ENCODE results near the gene FGF9.
A peak's percentile ranks its signal among the peaks of the same experiment; 100 is the strongest.

FGF9 gene

GRCh38 chr13:21675095-21675991, 4.5 kb downstream of the FGF9 start:
- TF ChIP-seq CTCF (IDR thresholded peaks at IDR 0.05; ENCODE audit: insufficient read depth, low read length, poor library complexity, severe bottlenecking) = no peak
- H3K36me3 ChIP-seq (ENCODE audit: control insufficient read depth, insufficient read depth, low read length) = no peaks in the 10 kb centered on the region
- H3K27me3 ChIP-seq (replicated peaks; ENCODE audit: control insufficient read depth, insufficient read depth, low read length) = peaks cover 2% of the 10 kb centered on the region
- no peak for DNase-seq (ENCODE audit: extremely low read depth, insufficient read length)
- H3K4me3 ChIP-seq (replicated peaks; ENCODE audit: low read depth, low read length) = peak overlapping the region; percentile 44

GRCh38 chr13:21676611-21677021, 5.7 kb downstream of the FGF9 start:
- Histone ChIP-seq H3K4me3 (replicated peaks; ENCODE audit: low read depth, low read length) (no peak overlapping the region), H3K27me3 (replicated peaks; ENCODE audit: control insufficient read depth, insufficient read depth, low read length) (peaks cover 2% of the 10 kb centered on the region), H3K36me3 (ENCODE audit: control insufficient read depth, insufficient read depth, low read length) (no peaks in the 10 kb centered on the region)
- DNase-seq (ENCODE audit: extremely low read depth, insufficient read length) = no peak
- TF ChIP-seq CTCF (IDR thresholded peaks at IDR 0.05; ENCODE audit: insufficient read depth, low read length, poor library complexity, severe bottlenecking) = no peak

- no peak for DNase-seq (ENCODE audit: extremely low read depth, insufficient read length)
- Histone ChIP-seq H3K27me3 (replicated peaks; ENCODE audit: control insufficient read depth, insufficient read depth, low read length) (peaks cover 2% of the 10 kb centered on the region), H3K36me3 (ENCODE audit: control insufficient read depth, insufficient read depth, low read length) (no peaks in the 10 kb centered on the region), H3K4me3 (replicated peaks; ENCODE audit: low read depth, low read length) (no peak overlapping the region)
- TF ChIP-seq CTCF (IDR thresholded peaks at IDR 0.05; ENCODE audit: insufficient read depth, low read length, poor library complexity, severe bottlenecking) = no peak
Observed at GRCh38 chr13:21677075-21677623, 6.3 kb downstream of the FGF9 start.

- H3K27me3 ChIP-seq (replicated peaks; ENCODE audit: control insufficient read depth, insufficient read depth, low read length) = no peaks in the 10 kb centered on the region; the same call in 1 of the 2 replicates
- H3K36me3 ChIP-seq (ENCODE audit: control insufficient read depth, insufficient read depth, low read length) = no peaks in the 10 kb centered on the region
- TF ChIP-seq CTCF (IDR thresholded peaks at IDR 0.05; ENCODE audit: insufficient read depth, low read length, poor library complexity, severe bottlenecking) = no peak
- no peak for DNase-seq (ENCODE audit: extremely low read depth, insufficient read length)
- H3K4me3 ChIP-seq (replicated peaks; ENCODE audit: low read depth, low read length) = no peak overlapping the region
Observed at GRCh38 chr13:21683034-21683733, 12.3 kb downstream of the FGF9 start.

- no peak for TF ChIP-seq CTCF (IDR thresholded peaks at IDR 0.05; ENCODE audit: insufficient read depth, low read length, poor library complexity, severe bottlenecking)
- H3K27me3 ChIP-seq (replicated peaks; ENCODE audit: control insufficient read depth, insufficient read depth, low read length) = no peaks in the 10 kb centered on the region; the same call in 1 of the 2 replicates
- H3K4me3 ChIP-seq (replicated peaks; ENCODE audit: low read depth, low read length) = no peak overlapping the region
- DNase-seq (ENCODE audit: extremely low read depth, insufficient read length) = no peak
- H3K36me3 ChIP-seq (ENCODE audit: control insufficient read depth, insufficient read depth, low read length) = no peaks in the 10 kb centered on the region
Observed at GRCh38 chr13:21684576-21684975, 13.7 kb downstream of the FGF9 start.

Data from GM06990 (cell line).